Panc1 (cell line): ENCODE data around the gene RNF34.
"Not testable (repeated sequence)": the region's sequence is repeated elsewhere in the genome, so short reads cannot be mapped to it uniquely, and the experiment has no call there.

Experiments
- POLR2AphosphoS5 ChIP-seq: IDR thresholded peaks from 2 replicates; pipeline ENCODE4 v1.6.1; 2012; ENCODE audit warnings: mild to moderate bottlenecking, low read depth, low read length, moderate library complexity
- SIN3A ChIP-seq: IDR thresholded peaks from 2 replicates; pipeline ENCODE4 v1.6.1; 2012; ENCODE audit warnings: low read depth, mild to moderate bottlenecking, low read length, moderate library complexity, borderline replicate concordance; ENCODE audit not compliant: insufficient read depth
- TCF7L2 ChIP-seq: IDR thresholded peaks from 2 replicates; pipeline ENCODE4 v1.6.1; 2011; ENCODE audit warnings: mild to moderate bottlenecking, low read depth, low read length, inconsistent platforms
- TF ChIP-seq, protein P1 (sequence below): fragments of 450-650 bp; IDR thresholded peaks from 2 replicates; pipeline ENCODE4 v1.5.1; 2017; ENCODE audit warnings: mild to moderate bottlenecking

DNA sequence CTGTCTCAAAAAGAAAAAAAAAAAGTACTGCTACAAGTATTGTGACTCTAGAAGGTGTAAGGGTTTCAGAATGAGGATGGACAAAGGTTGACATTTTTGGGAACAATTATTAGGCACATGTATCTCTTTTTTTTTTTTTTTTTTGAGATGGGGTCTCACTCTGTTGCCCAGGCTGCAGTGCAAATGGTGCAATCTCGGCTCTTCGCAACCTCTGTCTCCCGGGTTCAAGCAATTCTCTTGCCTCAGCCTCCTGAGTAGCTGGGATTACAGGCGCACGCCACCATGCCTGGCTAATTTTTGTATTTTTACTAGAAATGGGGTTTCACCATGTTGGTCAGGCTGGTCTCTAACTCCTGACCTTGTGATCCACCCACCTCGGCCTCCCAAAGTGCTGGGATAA is 15.0 kb upstream of the RNF34 start:
- TF ChIP-seq, protein P1, sequence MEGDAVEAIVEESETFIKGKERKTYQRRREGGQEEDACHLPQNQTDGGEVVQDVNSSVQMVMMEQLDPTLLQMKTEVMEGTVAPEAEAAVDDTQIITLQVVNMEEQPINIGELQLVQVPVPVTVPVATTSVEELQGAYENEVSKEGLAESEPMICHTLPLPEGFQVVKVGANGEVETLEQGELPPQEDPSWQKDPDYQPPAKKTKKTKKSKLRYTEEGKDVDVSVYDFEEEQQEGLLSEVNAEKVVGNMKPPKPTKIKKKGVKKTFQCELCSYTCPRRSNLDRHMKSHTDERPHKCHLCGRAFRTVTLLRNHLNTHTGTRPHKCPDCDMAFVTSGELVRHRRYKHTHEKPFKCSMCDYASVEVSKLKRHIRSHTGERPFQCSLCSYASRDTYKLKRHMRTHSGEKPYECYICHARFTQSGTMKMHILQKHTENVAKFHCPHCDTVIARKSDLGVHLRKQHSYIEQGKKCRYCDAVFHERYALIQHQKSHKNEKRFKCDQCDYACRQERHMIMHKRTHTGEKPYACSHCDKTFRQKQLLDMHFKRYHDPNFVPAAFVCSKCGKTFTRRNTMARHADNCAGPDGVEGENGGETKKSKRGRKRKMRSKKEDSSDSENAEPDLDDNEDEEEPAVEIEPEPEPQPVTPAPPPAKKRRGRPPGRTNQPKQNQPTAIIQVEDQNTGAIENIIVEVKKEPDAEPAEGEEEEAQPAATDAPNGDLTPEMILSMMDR: not testable (repeated sequence)
- not testable (repeated sequence) for TF ChIP-seq POLR2AphosphoS5, SIN3A, TCF7L2
